ENCODE results near the gene TRPM6.

- TF ChIP-seq CTCF (conservative IDR thresholded peaks at IDR 0.05; ENCODE audit: low read depth in 2 of 2), result no peak
- TF ChIP-seq POLR2AphosphoS5 (IDR thresholded peaks at IDR 0.05; ENCODE audit: low read depth), result no peak
- TF ChIP-seq ZNF331 (CRISPR knock-in tag; IDR thresholded peaks at IDR 0.05; ENCODE audit: low read depth), result no peak
- TF ChIP-seq REST (IDR thresholded peaks at IDR 0.05; ENCODE audit: unreplicated experiment), result no peak
- TF ChIP-seq EZH2phosphoT487 (IDR thresholded peaks at IDR 0.05; ENCODE audit: unreplicated experiment), result no peak
- TF ChIP-seq CREB1 (CRISPR knock-in tag; IDR thresholded peaks at IDR 0.05; ENCODE audit: low read depth), result no peak
- no peak for TF ChIP-seq EZH2 (IDR thresholded peaks at IDR 0.05; ENCODE audit: low read depth, unreplicated experiment)
- no peak for TF ChIP-seq JUNB (IDR thresholded peaks at IDR 0.05; ENCODE audit: unreplicated experiment)
- no peak for TF ChIP-seq NANOG (IDR thresholded peaks at IDR 0.05; ENCODE audit: borderline replicate concordance)
- no peak for TF ChIP-seq ZNF462 (CRISPR knock-in tag; IDR thresholded peaks at IDR 0.05)
- TF ChIP-seq ETS1 (IDR thresholded peaks at IDR 0.05), result no peak
- no peak for TF ChIP-seq ZNF114 (CRISPR knock-in tag; IDR thresholded peaks at IDR 0.05)
- no peak for TF ChIP-seq STAT1 (IDR thresholded peaks at IDR 0.05; ENCODE audit: unreplicated experiment)
Measured at GRCh38 chr9:74729136-74729695, 158.5 kb downstream of the TRPM6 start.
